Jurkat, Clone E6-1 (cell line): ENCODE results near the gene BCL11A.
"Not testable (repeated sequence)": the region's sequence is repeated elsewhere in the genome, so short reads cannot be mapped to it uniquely, and the experiment has no call there.

Experiments used
- DNase-seq: peaks from one replicate; pipeline ENCODE4 v3.0.0-alpha.2; 2011; ENCODE audit warnings: low read depth, low spot score
- H3K4me3 ChIP-seq: 2 replicates; pipeline ENCODE4 v1.5.1; 2011; ENCODE audit warnings: mild to moderate bottlenecking, low read length, control low read depth, moderate library complexity

The BCL11A gene

GRCh38 chr2:60423505-60423904 lies 129.9 kb downstream of the BCL11A start:
- H3K4me3 ChIP-seq: no peak overlapping the region
- DNase-seq: no peak

- no peak for DNase-seq
- H3K4me3 ChIP-seq: no peak overlapping the region
These were observed 130.5 kb downstream of the BCL11A start for GRCh38 chr2:60422826-60423483.

GRCh38 chr2:60417210-60417609 lies 136.2 kb downstream of the BCL11A start:
- not testable (repeated sequence) for H3K4me3 ChIP-seq

GRCh38 chr2:60416221-60417008 lies 137.0 kb downstream of the BCL11A start:
- H3K4me3 ChIP-seq: no peak overlapping the region
- DNase-seq: no peak

More at GRCh38 chr2:60417210-60417609, 136.2 kb downstream of the BCL11A start:
- not testable (repeated sequence) for DNase-seq

DNA sequence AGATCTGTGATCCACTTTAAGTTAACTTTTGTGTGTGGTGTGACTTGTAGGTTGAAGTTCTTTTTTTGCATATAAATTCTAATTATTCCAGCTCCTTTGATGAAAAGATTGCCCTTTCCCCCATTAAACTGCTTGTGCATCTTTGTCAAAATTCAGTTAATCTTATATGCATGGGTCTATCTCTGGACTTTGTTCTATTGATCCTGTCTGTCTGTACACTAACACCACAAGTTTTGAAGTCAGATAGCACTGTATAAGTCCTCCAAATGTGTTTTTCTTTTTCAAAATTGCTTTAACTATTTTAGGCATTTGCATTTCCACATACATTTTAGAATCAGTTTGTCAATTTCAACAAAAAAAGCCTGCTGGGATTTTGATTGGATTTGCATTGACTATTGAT lies 137.6 kb downstream of the BCL11A start:
- DNase-seq: no peak
- no peak overlapping the region for H3K4me3 ChIP-seq

DNA sequence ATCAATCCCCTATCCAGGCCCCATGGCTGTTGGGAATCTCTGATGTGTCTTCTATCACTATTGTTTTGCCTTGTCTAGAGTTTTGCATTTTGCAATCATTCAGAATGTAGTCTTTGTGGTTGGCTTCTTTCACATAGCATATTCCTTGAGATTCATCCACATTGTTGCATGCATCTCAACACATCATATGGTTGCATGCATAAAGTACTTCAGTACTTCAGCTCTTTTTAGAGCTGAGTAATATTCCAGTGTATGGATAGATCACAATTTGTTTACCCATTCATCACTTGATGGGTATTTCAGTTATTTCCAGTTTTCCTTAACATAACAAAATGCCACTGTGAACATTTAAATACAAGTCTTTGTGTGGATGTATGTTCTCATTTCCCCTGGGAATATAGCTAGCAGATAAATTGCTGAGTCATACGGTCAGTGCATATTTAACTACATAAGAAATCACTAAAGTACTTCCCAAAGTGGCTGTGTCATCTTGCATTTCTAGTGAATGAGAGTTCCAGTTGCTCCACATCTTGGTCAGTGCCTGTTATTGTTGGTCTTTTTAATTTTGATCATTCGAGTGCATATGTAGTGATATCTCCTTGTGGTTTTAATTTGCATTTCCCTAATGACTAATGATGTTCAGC lies 138.8 kb downstream of the BCL11A start:
- no peak for DNase-seq
- no peak overlapping the region for H3K4me3 ChIP-seq

- no peak overlapping the region for H3K4me3 ChIP-seq
- DNase-seq: no peak
These were observed 139.7 kb downstream of the BCL11A start for GRCh38 chr2:60413814-60414168.

DNA sequence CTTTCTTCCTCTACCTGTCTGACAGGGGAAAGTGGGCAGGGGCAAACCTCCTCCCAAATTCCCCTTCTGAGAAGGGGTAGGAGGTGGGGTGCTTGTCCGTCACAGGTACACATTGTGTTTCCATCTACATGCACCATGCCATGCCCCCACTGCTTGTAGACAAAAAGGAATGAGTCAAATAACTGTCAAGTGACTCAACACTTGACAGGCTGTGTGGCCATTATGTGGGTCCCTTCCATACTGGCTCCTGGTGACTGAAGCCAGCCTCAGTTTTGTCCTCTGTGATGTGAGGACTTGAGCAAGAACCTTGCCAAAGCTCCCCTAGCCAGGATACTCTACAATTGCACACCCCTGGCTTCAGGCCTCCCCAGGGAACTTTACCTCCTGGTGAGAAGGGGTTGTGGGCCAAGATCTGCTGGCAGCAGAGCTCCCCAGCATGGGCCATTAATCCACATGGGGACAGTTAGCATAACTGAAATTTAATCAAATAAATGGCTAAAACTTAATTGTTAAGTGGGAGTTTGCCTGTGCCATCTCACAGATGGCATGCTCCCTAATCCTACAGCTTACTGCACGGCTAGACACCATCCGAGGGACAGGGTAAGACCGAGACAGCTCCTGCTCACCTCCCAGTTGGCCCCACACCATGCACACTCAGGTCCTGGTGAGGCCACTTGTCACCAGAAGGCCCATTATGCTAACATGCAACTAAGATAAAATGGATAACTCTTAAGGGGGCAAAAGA lies 140.2 kb downstream of the BCL11A start:
- no peak for DNase-seq
- H3K4me3 ChIP-seq: no peak overlapping the region

DNA sequence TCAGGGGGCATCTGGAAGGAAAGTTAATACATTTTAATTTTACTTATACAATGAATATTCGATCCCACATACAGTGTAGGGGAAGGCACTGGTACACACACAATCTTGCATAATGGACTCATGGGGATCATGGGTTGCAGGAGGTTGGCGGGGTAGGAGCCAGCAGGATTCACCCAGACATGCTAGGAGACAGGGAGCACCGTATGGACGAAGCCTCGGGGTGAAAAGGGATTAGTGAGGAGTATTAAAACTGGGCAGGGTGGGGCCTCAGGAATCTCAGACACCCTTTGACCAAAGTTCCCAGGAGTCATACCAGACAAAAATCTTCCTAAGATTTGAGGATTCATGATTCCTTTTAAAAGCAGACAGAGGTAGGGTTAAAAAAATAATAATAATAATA lies 140.8 kb downstream of the BCL11A start:
- no peak for DNase-seq
- no peak overlapping the region for H3K4me3 ChIP-seq

GRCh38 chr2:60412027-60412426 lies 141.4 kb downstream of the BCL11A start:
- H3K4me3 ChIP-seq: no peak overlapping the region
- peak; percentile 45 for DNase-seq

DNA sequence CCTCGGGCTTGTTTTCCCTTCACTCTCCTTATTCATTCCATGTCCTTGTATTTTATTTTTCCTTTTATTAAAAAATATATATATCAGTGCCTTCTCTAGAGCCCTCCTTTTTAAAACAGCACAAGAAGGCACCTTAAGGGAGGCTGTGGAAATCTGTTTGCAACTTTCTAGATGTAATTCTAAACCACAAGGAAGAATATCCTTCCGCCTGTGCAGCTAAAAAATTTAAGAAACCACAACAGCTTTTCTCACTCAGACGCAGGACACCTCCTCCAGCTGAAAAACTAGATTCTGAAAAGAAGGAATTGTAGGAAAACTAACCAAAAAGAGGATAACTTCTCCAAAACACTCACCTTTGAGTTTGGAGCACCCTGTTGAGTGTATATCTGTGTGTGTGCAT lies 142.2 kb downstream of the BCL11A start:
- H3K4me3 ChIP-seq: no peak overlapping the region
- DNase-seq: peak; percentile 70

DNA sequence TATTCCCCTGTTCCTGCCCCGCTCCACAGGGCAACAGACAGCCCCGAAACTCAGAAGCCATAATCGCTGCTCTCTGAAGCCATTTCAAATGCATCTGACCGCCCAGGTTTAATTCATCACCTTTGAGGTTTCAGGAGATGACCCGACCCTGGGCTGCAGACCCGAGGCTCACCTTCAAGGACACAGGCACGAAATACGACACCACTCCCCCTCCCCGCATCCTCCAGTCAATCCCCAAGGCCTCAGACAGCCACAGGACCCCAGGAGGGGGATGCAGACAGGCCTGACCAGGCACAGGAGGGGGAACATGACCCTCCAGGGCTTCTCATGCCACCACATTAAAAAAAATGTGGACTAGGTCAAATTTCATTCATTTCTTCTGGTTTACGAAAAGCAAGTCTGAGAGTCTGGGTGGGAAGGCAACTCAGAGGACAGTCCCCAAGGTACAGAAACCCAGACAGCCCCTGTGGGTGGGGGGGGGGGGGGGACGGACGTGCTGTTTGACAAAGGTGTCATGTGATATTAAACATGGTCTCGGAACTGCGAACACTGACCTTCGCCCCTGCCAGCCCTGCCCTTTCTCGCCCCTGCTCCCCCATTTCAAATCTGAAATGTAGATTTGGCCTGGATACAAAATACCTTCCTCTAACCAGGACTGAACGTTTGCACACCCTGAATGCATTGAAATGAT lies 142.9 kb downstream of the BCL11A start:
- no peak for DNase-seq
- no peak overlapping the region for H3K4me3 ChIP-seq

DNA sequence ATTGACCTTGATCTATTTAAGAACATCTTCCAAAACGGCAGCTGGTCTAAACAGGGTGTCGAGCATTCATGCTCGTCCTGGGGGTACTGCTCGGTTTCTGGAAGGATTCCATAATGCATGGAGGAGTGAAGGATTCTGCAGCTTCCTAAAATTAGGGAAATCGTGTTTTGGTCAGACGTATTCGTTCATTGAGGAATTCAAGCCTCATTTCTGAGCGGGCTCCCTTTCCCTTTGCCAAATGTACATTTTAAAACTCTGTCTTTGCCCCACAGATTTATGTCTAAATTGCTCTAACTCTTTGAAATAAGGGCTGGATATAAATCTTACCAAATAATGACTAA lies 144.0 kb downstream of the BCL11A start:
- H3K4me3 ChIP-seq: no peak overlapping the region
- DNase-seq: no peak

DNA sequence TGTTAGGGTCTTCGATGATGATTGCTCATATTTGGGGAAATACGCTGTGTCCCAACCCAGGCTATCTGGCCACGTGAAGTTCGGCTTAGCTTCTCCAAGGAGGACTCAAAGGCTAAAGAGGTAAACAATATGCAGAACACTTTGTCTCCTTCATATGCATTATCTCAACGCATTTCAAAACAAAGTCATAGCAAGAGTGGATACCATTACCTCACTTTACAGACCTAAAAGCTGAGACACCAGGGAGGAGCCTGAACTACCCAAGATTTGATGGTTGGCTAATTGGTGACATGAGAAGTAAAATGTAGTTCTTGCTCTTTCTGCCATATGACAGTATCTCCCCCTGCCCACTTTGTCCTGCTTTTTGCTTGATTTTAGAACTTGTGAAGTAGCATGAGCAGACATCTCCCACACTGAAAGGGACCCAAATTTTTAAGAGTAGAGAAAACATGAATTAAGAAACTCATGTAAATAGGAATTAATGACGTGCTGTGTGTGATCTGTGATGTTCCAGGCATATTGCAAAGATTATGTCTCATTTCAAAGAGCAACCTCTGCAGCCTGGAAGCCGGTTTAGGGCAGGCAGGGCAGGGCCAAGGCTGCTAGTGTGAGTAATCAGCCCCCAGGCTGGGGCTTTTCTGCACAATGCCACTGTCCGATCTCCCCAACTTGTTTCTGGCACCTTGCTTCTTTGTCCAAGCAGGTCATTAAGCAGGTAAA lies 144.5 kb downstream of the BCL11A start:
- DNase-seq: no peak

GRCh38 chr2:60408207-60408606 lies 145.2 kb downstream of the BCL11A start:
- no peak overlapping the region for H3K4me3 ChIP-seq
- no peak for DNase-seq

More for the DNA sequence above, 144.5 kb downstream of the BCL11A start:
- H3K4me3 ChIP-seq: no peak overlapping the region

DNA sequence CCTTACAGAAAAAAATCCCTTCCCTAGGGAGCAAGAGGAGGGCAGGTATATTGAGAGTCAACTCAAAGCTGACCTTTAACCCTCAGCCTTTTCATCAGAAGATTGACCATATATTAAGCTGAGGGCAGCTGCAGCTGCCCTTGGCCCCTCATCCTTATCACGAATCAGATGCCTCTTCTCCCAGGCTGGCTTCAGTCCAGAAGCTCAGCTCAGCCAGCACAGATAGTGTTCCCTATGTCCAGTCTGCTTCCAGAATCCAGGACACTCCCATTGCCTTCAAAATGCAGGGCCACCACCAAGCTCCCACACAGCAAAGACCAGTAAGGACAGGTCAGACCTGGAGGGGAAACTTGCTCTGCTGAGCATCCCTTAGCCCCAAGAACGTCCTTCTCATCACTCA lies 146.1 kb downstream of the BCL11A start:
- DNase-seq: no peak
- no peak overlapping the region for H3K4me3 ChIP-seq

GRCh38 chr2:60406192-60406591 lies 147.3 kb downstream of the BCL11A start:
- no peak overlapping the region for H3K4me3 ChIP-seq
- no peak for DNase-seq

- no peak for DNase-seq
- H3K4me3 ChIP-seq: no peak overlapping the region
These were observed 148.1 kb downstream of the BCL11A start for GRCh38 chr2:60405271-60405919.
